Left renal pelvis (tissue), 4 donors: ENCODE measurements around the gene GRID1. TPM values are rescaled to one million over a fixed set of nuclear protein-coding genes. Genes with fewer than 3 reads are reported as not detected.

Experiments
- DNase-seq, 4 donors: peaks; one replicate each; pipeline ENCODE4 v3.0.0-alpha.2; 2013; ENCODE audit warnings: low read depth in 4 of 4, low spot score in 3 of 4
- polyA plus RNA-seq, 4 donors: library from polyadenylated mRNA; unstranded; fragments of 120-200 nt; gene quantifications; one replicate each; pipeline ENCODE4 v1.2.1, GENCODE V29; 2013; ENCODE audit not compliant: insufficient read length in 4 of 4

Gene GRID1
- 1 to 10 TPM; 1.6 to 5.4 (median 1.9) TPM for polyA plus RNA-seq

DNA sequence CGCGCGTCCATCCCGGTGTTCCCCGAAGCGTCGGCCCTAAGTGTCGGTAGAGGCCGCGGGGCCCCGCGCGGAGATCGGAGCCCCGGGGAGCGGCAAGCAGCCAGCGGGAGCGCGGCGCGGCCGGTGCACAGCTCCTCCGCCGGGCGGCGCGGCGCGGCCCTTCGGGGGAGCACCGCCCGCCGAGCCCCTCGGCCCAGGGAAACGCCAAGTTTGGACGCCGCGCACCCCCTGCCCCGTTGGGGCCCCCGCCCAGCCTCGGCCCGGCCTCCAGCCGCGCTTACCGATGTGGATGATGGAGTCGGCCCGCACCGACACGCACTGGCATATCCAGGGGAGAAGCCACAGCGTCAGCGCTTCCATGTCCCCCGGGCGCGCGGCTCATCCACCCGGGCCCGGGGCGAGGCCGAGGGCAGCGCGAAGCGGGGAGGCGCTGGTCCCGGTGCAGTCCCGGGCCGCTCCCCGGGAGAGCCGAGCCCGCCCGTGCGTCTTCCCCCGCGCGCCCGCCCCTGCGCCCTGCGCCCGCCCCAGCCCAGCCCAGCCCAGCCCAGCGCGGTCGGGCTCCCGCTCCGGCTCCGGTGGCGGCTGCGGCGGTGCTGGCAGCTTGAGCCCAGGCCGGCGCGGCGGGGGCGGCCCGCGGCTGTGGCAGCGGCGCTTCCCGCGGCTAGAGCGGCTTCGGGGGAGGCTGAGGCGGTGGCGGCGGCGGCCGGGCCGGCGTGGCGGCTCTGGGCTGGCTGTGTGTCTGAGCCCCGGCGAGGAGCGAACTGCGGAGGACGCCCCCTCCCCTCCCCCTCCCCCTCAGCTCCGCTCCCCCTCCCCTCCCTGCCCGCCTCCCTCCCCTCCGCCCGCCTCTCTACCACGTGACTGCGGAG is at the start of gene GRID1:
Gene GRID1, minus strand, starts transcription at position 763 of the 869 bp plus-strand sequence.
- no peak for DNase-seq

DNA sequence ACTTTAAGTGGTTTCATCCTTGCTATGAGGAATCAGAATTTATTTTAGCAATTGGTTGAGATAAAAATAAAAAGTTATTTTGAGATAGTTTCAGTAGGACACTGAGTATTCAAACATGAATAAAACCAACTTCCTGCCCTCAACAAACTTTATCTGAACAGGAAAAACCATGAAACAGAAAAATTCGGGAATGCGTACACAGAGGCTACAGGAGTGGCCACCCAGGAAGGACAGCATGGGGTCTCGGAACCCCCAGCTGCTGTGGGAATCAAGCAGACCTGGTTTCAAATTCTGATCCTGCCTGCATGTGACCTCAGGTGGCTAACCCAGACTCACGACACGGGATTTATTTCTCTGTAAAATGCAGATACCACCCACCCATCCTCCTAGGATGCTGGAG is 49.0 kb upstream of the GRID1 start:
- no peak for DNase-seq

DNA sequence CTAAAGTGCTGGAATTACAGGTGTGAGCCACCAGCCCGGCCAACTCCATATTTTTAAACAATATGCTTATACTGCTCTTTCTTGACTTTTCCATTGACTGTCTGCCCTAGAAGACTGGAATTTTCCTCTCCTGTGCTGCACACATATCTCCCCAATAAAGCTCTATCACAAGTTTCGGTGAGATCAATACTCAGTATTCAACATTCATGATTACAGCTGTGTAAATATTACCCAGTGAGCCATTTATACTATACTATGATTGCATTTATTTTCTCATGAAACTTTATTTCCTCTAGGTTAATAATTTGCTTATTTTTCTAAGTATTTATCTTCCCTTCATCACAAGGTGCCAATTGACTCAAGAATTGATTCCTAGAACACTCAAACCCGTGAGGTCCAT is 48.5 kb upstream of the GRID1 start:
- DNase-seq: no peak

DNA sequence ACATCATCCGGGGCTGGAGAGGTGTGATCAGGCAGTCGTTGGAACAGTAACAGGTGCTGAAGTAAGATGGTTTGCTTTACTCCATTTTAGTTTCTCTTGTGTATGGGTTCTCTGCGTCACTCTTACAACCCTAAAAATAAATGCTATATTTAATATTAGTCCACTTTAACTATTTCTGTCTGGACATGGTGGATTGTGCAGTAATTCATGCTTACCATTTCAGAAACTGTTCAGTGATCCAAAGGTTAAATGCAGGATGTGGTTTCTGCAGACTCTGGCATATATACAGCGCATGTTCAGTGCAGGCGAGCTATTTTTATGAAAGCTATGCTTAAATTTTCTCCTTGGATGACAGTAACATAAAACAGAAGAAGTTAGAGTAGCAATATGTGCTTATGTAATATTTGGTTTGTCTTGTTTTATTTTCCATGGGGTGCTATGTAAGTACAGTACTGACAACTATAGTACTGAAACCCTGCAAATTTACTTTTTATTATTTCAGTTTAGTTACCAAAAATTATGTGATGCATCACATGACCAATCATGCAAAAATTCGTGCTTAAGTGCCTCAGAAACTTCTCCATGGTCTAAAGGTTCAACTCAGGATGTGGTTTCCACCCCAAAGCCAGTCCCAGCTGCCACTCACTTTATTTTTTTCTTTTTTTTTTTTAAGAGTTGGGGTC is 46.6 kb upstream of the GRID1 start:
- no peak for DNase-seq

DNA sequence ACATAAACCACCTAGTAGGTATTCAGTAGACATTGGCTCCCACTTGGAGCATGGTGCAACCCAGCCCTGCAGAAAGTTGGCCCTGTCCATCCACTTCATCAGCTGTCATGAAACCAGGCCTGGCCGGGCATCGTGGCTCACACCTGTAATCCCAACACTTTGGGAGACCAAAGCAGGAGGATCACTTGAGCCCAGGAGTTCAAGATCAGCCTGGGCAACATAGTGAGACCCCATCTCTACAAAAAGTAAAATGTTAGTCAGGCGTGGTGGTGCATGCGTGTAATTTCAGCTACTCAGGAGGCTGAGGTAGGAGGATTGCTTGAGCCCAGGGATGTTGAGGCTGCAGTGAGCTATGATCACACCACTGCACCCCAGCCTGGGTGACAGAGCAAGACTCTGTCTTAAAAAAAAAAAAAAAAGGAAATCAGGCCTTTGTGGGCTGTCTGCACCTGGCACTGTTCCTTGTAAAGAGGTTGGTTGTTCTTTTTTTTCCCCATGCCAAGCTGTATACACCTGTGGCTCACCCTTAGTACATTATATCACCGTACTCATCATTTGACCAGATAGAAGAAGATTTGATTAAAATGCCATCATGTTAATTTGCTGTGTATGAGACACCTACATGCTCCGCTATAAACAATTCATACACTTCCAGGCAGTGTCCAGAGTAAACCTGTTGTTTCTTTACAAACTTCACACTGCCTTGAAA is 45.4 kb upstream of the GRID1 start:
- no peak for DNase-seq

DNA sequence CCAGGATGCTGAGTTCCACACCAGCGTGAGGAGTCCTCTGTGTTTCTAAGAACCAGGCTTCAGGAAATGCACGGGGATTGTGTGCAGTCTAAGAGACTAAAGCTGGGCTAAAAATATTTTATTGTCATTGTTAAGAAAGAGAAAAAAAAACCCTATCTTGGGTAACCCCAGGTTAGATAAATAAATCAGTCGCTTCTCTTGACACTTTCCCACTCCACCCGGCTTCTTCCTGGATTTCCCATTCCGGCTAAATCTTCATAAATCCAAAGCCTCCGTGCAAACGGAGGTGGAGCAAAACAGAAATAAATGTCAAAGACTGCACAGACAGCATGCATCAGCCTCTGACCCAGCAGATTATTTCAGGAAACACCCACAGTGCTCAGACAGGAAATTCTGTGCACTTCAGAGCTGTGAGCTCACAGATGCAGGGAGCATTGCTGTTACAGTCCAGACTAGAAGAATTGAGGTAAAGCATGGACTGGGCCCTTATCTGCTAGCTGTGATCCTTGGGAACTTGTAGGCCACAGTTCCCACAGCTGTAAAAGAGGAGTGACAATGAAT is 44.8 kb upstream of the GRID1 start:
- no peak for DNase-seq

DNA sequence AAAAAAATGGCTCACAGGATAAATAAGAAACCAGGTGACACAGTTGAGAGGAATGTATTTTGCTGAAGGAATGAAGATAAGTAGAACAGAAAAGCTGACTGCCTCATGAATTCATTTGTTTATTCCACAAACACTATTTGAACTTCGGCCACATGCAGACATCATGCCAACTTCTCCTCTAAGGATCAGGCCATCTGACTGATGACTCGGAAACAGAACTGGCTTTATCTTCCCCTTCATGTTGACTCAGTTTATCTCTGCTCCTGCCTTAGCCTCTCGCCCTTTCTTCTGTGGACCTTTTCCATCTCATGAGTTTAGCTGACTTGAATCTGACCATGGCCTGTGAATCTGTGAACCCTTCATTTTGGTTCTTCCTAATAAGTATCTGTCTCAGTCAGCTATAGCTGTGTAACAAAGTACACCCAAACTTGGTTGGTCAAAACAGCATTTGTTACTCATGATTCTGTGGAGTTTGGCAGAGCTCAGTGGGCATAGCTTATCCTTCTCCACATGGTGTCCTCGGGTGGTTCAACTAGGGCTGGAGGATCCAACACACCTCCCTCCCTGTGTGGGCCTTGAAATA is 44.0 kb upstream of the GRID1 start:
- no peak for DNase-seq

DNA sequence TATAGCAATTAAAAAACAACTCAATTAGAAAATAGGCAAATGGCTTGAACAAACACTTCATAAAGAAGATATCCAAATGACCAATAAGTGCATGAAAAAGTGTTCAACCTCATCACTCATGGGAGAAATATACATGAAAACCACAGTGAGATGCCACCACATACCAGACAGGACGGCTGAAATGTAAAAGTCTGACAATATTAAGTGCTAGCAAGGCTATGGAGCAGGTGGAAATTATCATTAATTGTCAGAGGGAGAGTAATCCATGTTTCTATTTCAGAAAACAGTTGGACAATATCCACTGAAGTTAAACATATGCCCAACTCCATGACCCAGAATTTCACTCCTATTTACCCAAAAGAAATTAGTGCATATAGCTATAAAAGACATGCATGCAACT is 42.6 kb upstream of the GRID1 start:
- DNase-seq: no peak

DNA sequence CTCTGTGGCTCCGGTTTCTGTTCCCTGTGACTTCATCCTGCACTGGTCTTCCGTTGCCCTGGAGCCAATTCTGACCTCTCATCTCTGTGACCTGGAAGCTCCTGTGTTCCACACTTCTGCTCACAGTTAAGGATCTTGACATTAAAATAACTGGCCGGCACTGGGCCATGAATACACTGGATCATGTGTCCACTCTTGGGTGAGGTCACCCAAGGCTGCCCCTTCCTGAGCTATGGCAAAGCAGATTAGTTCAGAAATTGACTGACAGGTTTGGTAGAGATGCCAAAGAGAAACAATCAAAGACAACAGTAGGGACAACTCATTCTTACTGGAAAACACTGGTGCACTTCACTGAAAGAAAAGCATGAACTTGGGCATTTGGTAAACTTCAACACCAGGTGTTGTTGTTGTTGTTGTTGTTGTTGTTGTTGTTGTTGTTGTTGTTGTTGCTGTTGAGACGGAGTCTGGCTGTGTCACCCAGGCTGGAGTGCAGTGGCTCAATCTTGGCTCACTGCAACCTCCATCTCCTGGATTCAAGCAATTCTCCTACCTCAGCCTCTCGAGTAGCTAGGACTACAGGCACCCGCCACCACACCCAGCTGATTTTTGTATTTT is 36.7 kb upstream of the GRID1 start:
- no peak for DNase-seq

DNA sequence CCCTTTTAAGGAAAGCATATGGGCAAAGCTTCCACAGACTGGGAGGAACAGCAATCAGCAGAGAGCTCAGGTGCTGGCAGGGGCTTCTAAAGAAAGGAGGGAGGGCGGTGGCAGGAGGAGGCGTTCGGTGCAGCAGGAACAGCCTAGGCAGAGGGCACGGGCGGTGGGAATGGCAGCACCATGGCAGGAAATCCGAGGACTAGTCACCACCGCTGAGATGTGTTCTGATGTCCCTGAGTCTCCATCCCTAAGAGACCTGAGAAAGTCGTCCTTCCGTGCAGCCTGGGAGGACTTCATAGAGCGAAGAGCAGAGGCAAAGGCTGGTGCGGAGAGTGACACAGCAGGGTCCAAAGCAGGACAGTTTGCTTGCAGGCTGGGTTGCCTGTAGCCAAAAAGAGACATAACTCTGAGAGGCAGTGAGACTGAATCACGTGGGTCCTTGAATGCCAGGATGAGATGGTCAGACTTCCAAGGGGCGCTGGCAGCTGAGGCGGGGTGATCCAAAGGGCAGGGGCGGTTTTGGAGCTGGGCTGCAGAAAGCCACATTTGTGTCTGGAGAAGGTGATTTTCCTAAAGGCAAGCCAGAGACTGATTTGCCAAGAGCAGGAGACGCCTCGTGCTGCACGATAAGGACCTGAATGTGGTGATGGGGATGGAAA is 35.8 kb upstream of the GRID1 start:
- DNase-seq: no peak

DNA sequence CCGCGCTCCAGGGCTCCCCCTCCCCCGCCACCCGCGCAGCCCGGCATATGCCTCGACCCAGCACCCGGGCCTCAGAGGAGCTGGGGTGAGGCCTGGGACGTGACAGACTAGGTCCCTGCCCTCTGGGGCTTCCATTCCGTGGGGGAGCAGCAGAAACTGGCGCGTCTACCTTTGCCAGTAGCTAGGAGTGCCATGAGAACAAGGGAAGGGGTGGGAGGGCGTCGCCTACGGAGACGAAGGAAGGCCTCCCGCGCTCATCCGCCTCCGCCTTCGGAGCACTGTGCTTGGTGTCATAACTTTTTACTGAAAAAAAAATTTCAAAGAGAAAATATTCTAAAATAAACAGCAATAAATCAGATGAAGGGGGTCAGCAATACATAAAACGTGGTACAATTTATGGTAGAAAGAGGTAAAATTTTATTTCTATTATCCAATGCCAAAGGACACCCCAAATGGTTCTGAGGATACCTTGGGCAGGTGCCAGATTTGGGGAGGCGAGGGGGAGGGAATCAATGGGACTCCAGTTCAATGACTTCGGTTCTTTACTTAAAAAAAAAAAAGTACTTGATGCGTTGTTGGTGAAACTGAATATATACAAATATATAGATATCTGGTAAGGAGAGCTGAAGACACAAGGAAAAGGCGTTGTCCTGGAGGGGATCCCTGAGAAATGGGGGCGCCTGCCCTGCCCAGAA is 35.1 kb upstream of the GRID1 start:
- DNase-seq: no peak

DNA sequence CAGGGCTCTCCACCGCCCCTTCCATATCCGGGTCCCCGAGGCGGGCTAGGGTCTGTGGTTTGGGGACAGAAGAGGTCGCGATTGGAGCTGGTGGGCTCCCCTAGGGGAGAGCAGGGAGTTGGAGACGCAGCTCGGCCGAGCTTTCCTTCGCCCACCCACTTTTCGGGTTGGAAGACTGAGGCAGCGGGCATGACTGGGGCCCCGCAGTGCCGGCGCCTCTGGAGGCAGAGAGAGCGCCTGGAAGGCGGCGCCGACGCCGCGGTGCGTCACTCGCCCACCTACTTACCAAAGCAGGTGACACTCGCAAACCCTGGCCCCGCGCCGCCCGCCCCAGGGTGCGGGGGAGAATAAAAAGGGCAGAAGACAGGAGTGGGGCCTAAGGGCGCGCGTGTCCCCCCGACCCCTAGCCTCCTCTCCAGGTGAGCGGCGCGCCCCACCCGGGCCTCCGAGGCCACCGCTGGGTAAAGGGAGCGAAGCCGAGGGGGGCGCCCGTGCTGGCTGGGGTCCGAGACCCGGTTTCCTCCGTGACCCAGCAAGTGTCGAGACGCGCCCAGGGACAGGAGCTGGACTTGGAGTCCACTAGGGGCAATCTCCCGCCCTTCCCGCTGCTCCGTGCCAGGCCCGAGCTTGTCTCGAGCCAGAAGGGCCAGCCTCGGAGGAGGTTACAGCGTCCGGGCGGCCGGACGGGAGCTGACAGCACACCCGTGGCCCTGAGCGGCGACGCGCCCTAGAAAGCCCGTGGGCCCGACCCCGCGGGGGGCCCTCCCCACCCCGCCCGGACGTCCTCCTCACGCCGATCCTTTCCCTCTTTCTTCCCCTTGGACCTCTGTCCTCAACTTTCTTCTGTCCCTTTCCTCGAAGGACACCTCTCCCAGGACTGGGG is 34.4 kb upstream of the GRID1 start:
- no peak for DNase-seq

DNA sequence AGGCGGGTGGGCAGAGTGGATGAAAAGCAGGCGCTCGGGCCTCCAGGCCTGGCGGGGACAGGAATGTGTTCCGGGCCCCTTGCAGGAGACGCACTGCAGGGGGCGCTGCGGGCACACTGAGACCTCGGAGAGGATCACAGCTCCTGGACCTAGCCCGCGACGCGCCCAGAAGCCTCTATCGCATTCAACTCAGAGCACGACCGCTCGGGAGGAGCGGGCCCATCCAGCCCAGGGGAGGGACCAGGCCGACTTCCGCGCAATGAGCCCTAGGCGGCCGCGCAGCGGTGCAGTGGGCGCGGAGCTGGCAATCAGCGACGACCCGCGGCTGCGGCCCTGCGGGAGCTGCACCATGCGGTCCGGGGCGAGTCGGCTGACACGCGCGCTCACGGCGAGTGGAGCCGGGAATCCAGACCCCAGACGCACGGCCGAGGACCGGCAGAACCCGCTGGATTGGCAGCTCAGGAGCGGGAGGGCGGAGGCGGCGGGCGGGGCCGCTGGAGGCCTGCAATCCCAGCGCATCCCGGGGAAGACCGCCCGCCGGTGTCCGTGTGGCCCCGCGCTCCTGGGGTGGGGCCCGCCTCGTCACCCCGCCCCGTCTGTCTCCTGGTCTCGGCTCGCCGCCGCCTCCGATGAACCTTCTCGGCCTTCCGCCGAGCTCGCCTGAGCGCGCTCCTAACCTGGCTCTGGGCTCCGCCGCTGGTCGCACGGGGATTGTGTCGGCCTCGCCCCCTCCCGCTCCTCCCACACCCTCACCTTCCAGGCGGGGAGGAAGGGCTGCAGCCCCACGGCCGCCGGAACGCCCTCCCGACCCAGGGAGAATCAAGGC is 33.5 kb upstream of the GRID1 start:
- peak; percentile 81 to 88 (median 83) for DNase-seq

DNA sequence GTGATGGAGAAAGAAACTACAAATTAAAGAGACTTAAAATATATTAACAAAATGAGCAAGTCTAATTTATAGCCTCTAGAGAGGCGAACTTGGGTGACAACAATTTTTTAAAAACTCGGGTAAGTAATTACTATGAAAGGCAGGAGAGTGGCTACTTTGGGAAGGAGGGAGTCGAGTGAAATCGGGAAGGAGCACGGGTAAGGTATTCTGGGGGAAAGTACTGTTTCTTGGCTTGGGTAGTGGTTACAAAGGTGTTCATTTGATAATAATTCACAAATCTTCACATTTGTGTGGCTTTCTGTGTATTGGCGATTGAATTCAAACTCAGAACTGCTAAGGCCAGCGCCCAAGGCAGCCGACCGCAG is 32.9 kb upstream of the GRID1 start:
- no peak for DNase-seq

DNA sequence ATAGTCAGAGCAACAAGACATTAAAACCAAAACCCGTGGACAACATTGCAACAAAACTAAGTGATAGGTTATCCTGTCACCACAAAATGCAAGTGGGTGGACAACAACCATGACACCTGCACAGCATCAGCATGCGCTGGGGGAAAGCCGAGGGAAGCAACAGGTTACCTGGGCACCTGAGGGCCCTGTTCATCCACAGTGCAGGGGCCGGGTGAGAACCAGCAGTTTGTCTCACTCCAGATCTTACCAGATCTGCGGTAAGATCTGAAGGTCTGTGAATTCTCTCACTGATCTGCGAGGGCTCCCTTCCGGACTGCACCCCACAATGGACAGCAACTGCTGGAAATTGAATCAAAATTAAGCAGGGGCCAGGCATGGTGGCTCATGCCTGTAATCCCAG is 30.5 kb upstream of the GRID1 start:
- DNase-seq: no peak

DNA sequence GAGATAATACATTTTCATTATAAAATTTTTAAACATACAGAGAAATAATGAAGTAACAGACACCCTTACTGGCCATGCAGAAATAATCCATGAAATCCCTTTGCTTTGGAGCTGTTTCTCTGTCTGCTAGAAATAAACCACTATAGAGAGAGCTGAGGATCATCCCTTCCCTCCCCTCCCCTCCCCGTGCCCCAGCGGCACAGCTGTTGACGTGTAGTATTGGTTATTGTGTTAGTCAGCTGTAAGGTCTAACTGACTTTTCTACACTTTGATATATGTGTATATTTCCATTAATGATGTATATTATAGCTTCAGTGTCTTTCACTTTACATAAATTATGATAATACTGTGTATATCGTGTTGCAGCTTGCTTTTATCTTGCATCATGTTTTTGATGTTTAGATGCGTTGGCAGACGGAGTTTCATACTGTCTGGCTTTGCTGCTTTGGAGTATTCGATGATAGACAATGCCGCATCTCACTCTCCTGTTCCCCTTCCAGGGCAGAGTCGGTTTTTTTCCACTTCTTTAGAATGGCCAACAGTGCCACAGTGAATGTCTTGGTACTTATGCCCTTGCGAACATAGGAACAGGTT is 27.4 kb upstream of the GRID1 start:
- DNase-seq: no peak

DNA sequence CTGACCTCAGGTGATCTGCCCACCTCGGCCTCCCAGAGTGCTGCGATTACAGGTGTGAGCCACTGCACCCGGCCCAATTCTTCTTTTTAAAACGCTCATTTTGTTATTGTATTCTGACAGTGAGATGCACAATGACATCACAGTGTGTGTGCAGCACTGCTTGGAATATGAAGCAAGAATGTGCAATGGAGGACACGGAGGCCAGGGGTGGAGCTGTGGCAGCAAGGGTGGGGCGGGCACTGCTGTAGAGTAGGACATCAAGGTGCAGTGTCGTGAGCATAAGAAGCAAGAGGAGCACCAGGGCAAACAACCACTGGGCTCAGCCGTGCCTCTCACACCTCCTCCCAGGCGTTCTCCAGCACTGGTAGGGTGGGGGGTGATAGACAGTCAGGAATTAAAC is 26.8 kb upstream of the GRID1 start:
- no peak for DNase-seq
